Right ventricle myocardium superior (tissue), 1 donor: Measurements from ENCODE around the gene NFATC2. TPM values are rescaled to one million over a fixed set of nuclear protein-coding genes. Genes with fewer than 3 reads are reported as not detected.
A peak's percentile ranks its signal among the peaks of the same experiment; 100 is the strongest.

Experiments used
- ATAC-seq: fragments of 200-7000 bp; cut with Tn5 transposase; one replicate; pipeline ENCODE4 v1.9.1; 2020; ENCODE audit warnings: mild to moderate bottlenecking; ENCODE audit not compliant: poor library complexity
- DNase-seq: peaks from one replicate; pipeline ENCODE4 v3.0.0-alpha.2; 2020
- intact Hi-C: fragments of 100-400 bp; cut with DNase I; formaldehyde crosslinking; loops from one replicate; pipeline ENCODE4 v1.11.2; 2022
- long read RNA-seq: library from polyadenylated mRNA; unstranded; transcript quantifications from one replicate; pipeline ENCODE4 v2.0.0, GENCODE V29; 2021
- total RNA-seq: library from RNA; stranded (reverse); fragmentation: NEBNext Ultra II Directional; extraction: Animal tissue kit (Norgen Biotek cat#: 25700); gene quantifications from one replicate; pipeline ENCODE4 v1.2.1, GENCODE V29; 2021
- donor health status: DM: no; HTN: yes; CAD: no; lungs with severe emphysema.

NFATC2 gene
- 2.0 TPM for total RNA-seq
- long read RNA-seq, partial matches to known transcripts, result 4 of 6 reads
- long read RNA-seq, other reads (novel, unspliced or antisense), result 2 of 6 reads

DNA sequence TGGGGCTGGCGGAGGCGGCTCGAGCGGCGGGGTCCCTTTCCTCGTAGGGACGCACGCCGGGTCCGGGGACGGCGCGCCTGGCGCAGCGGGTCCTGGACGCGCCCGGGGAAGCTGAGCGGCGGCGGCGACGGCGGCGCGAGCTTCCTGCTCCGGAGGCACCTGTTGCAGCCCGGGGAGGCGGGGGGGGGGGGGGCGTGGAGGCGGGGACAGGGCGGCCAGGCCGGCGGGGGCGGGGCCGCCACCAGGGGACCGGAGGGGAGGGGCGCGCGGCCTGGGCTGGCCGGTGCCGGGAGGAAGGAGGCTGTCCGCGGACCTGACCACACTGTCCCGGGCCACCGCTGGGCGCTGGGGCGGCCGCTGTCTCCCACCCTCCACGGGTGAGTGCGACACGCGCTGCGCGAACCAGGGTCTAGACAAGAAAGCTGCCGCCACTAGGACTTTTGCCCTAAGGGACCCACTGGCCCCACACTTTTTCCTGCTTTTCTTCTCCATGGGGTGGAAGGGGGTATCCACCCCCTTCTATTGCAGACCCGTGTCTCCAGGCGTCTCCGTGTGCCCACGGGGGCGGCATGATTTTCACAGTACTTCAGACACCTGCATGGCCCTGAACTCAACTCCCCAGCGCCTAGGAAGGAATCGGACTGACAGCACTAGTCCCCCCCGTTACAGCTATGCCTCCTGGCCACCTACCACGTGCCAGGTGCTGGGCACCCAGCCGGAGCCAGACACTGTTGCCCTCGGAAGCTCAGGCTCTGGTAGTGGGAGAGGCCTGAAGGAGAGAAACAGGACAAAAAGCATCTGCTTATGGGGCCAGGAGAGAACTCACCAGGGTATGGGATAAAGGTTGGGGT lies at the start of gene NFATC2:
Gene NFATC2 (minus strand): TSS at position 149 of the 851 bp plus-strand sequence. CDS start 220 bp downstream, outside the sequence.
- peak; percentile 75 for ATAC-seq
- DNase-seq, result peak; percentile 66
- intact Hi-C loops, result no loop called here

DNA sequence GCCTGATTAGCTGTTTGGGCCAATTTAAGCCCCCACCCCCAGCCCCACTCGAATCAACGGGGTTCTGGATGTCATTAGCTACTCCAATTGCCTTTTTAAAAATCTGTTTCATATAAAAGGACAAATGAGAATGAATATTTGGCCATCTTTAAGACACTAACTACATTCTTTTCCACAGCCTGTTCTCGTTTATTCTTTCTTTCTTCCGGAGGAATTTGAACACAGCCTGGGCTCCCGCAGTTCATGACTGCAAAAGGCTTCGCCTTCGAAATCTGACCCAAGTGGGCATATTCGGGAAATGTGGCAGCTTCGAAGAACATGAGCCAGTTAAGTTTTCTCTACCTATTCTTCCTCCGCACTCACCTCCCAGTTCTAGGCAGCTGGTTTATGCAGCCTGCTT lies 49.4 kb upstream of the NFATC2 start:
- DNase-seq (no peak), ATAC-seq (no peak)
- intact Hi-C loops, result no loop called here

DNA sequence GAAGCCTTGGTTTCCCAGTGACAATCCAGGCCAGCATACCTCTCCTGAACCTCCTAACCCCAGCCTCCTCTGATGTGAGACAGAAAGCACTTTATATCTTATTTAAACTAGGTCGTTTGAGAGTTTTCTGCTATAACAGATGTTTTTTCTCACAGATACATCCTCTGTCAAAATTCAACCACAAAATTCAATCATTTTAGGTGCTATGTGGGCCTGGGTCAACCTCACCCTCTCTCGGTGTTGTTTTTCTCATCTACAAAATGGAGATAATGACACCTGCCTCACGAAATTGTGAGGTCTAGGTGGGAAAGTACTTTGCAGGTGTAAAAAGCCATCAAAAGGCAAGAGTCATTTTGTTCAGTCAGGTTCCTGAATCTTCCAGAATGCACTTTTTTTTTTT lies 46.2 kb upstream of the NFATC2 start:
- no peak for DNase-seq
- no peak for ATAC-seq
- intact Hi-C loops, result no loop called here

GRCh38 chr20:51587145-51587544 lies 44.6 kb upstream of the NFATC2 start:
- no peak for DNase-seq
- intact Hi-C loops, result no loop called here
- no peak for ATAC-seq

DNA sequence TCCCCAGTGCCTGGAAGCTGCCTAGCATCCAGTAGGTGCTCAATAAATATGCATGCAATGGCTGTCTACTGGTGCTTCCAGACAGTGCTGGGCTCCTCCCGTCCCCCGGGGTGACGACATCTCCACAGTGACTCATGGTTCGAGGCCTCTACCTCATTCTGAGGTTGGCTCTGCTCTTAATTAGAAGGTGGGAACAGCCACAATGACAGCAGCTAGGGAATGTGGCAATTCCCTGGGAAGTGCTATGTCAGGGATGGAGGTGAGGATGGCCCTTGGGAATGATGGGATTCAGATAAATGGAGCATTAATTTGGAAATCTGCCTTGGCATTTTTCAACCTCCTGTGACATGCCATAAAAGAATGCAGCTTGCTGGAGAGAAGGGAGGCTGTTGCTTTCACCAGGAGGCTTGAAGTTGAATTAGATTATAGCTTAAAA lies 43.5 kb upstream of the NFATC2 start:
- ATAC-seq, result no peak
- no peak for DNase-seq
- intact Hi-C loops, result no loop called here

DNA sequence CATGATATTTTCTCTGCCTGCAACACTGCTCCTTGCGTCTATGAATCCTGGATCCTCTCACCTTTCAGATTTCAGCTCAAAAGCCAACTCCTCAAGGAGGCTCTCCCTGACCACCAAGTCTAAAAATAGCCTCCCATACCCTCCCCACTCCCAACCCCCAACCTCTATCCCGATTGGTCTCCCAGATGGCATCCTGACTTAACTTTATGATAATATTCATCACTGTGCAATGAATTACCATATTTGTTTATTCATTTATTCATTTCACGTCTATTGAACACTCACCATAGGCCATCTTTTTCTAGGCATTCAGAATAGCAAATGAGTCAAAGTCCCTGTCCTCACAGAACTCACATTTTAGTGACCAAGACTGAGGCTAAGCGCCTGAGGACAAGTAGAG lies 42.6 kb upstream of the NFATC2 start:
- DNase-seq (no peak), ATAC-seq (no peak)
- intact Hi-C loops, result no loop called here

GRCh38 chr20:51584737-51585136 lies 42.2 kb upstream of the NFATC2 start:
- ATAC-seq (no peak), DNase-seq (no peak)
- intact Hi-C loops, result no loop called here

GRCh38 chr20:51584116-51584515 lies 41.6 kb upstream of the NFATC2 start:
- intact Hi-C loops, result no loop called here
- ATAC-seq, result no peak
- no peak for DNase-seq

GRCh38 chr20:51583499-51583898 lies 41.0 kb upstream of the NFATC2 start:
- no peak for ATAC-seq
- intact Hi-C loops, result no loop called here

DNA sequence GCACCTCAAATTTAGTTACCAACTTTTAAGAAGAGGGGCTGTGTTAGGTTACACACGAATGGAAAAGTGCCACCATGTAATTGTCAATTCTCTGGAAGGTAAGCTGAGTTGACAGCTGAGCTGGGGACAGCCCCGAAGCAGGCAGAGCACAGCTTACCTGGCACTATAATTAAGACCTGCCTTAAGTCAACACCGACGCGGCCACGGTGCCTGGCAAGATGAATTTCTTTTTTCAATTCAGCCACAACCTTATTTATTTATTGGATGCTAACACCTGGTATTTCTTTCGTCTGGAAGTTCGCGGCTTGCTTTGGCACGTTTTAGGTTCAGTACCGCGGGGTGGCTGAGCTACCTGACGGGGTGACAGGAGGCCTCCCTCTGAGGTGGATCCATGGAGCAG lies 40.6 kb upstream of the NFATC2 start:
- intact Hi-C loops, result no loop called here
- DNase-seq, result no peak
- ATAC-seq, result no peak

More at GRCh38 chr20:51583499-51583898, 41.0 kb upstream of the NFATC2 start:
- DNase-seq, result no peak

DNA sequence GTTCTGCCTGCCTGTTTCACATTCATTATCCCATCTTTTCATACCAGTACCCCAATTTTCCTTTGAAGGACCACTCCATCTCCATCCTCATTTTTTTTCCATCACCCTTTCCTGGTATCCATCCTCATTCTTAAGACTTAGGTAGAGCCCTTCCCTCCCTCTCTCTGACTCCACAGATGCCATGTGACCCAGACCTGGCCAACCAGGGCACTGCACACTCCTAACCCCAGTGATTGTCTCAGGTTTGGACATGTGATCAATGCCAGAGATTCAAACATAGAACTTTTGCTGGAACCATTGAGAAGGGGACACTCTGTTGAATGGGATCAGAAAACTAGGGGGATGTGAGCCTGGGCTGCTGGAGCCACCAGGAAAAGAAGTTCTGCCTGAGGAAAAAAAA lies 39.1 kb upstream of the NFATC2 start:
- ATAC-seq (no peak), DNase-seq (no peak)
- intact Hi-C loops, result no loop called here

DNA sequence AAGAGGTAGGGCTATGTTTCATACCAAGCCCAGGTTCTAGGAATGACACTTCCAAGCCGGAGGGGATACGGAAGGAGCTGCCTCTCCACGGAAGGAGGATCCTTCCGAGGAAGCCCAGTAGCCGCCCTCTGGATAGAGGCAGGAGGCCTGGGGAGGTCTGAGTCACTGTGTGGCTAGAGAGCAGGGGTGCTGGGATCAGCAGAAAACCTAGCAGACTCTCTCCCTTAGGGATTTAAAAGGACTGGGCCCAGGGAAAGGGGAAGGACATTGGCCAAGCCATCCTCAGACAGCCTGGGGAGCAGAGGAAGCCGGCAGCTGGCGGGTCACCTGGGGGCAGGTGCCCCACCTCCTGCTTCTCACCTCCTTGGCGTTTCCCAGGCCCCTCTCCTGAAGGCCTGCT lies 36.6 kb upstream of the NFATC2 start:
- DNase-seq, result no peak
- intact Hi-C loops, result no loop called here
- no peak for ATAC-seq

- no peak for DNase-seq
- intact Hi-C loops, result no loop called here
- no peak for ATAC-seq
Observed at GRCh38 chr20:51578145-51578459, 35.6 kb upstream of the NFATC2 start.

DNA sequence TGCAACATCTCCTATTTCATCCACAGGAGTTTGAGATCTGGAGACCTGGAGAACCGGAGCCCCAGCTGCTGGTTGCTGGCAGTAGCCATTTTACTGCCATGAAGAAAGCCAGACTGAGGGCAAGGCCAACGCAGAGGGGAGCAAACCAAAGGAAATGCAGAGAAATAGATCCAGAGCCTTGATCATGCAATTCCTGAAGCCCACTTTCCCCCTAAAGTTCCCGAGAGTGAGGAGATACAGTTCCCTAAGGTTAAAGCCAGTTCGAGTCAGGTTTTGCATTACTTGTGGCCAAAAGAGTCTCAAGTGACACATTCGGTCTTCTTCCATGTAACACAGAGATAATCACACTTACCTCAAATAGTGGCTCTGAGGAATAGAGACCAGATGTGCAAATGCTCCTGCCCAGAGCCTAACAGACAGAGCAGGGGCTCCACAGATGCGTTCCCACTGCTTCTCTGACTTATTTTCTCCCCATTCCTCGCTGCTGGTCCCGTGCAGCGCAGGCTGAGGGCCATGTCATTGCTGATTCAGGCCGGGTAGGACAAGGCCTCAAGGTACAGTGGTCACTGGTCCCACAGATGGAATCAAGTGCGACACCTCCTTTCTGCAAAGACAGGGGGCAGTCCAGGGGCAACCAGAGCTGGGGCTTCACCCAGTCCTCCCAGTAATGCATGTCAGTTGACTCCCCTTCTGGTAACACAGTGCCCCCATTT lies 35.1 kb upstream of the NFATC2 start:
- intact Hi-C loops, result no loop called here
- ATAC-seq, result no peak

DNA sequence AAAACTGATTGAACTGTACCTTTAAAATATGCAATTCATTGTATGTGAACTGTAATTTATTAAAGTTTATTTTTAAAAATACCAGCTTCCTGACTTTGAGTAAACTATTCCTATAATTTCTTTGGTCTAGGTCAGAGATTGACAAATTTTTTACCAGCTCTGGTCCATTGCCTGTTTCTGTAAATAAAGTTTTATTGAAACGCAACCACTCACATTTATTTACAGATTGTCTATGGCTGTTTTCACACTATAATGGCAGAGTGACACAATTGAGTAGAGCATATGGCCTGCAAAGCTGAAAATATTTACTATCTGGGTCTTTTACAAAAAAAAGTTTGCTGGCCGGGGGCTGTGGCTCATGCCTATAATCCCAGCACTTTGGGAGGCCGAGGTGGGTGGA lies 33.0 kb upstream of the NFATC2 start:
- ATAC-seq (no peak), DNase-seq (no peak)
- intact Hi-C loops, result no loop called here

More for the DNA sequence above, 35.1 kb upstream of the NFATC2 start:
- no peak for DNase-seq

- no peak for ATAC-seq
- DNase-seq, result no peak
- intact Hi-C loops, result no loop called here
Observed at GRCh38 chr20:51574248-51575033, 31.9 kb upstream of the NFATC2 start.

DNA sequence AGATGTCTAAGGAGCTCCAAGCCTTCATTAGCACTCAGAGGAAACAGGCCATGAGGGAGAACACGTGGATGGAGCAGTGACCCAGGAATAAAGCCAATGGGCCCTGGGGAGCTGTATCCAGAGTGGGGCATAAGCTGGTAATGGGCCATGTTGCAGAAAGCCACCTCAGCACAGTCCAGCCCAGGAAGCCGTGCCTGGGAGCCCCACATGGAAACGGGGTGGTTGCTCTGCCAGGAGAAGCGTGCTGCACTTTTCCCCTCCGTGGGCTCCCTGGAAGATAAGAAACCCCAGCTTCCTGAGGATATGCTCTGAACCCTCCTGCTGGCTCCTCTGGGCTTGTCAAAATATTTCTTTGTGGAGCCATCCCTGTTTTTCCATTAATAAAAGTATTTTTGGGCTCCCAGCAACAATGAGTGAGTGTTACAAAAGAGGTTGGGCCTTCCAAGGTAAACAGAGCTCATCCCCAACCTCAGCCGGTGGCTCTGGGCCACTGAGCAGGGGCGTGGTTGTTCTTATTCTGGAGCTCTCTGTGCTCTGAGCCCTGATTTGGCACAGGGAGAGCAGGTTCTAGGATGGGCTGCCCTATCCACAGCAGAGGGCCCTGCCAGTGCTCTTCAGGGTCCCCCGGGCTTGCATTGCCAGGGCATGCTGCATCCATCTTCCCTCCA lies 31.2 kb upstream of the NFATC2 start:
- intact Hi-C loops, result no loop called here
- DNase-seq (peak; percentile 46), ATAC-seq (no peak)

- intact Hi-C loops, result no loop called here
- DNase-seq, result no peak
Observed at GRCh38 chr20:51571460-51571794, 28.9 kb upstream of the NFATC2 start.

More at GRCh38 chr20:51571460-51571794, 28.9 kb upstream of the NFATC2 start:
- ATAC-seq, result no peak
